Upper lobe of left lung (tissue), 6 donors: Measurements from ENCODE around the gene CRYBB1. TPM values are rescaled to one million over a fixed set of nuclear protein-coding genes. Genes with fewer than 3 reads are reported as not detected.
A peak's percentile ranks its signal among the peaks of the same experiment; 100 is the strongest.

ENCODE experiments used
- ATAC-seq, 2 donors: fragments of 200-7000 bp; cut with Tn5 transposase; one replicate each; pipeline ENCODE4 v1.9.1; 2022; ENCODE audit warnings: mild to moderate bottlenecking in 2 of 2, moderate library complexity in 2 of 2; ENCODE audit not compliant: low FRiP score in 2 of 2
- DNase-seq, 2 donors: peaks; one replicate each; pipeline ENCODE4 v3.0.0-alpha.2; 2019 to 2020
- H3K27ac ChIP-seq, 4 donors: fragments of 200-600 bp; sonication (generic); one replicate each; pipeline ENCODE4 v1.5.1; 2016 to 2019
- H3K27me3 ChIP-seq, 4 donors: fragments of 200-600 bp; sonication (generic); one replicate each; pipeline ENCODE4 v1.5.1; 2017 to 2019
- H3K36me3 ChIP-seq, 4 donors: fragments of 200-600 bp; sonication (generic); one replicate each; pipeline ENCODE4 v1.5.1; 2016 to 2019
- H3K4me1 ChIP-seq, 4 donors: fragments of 200-600 bp; sonication (generic); one replicate each; pipeline ENCODE4 v1.5.1; 2018 to 2019
- H3K4me3 ChIP-seq, 4 donors: fragments of 200-600 bp; sonication (generic); one replicate each; pipeline ENCODE4 v1.5.1; 2017 to 2019; ENCODE audit warnings: mild to moderate bottlenecking in 2 of 4, moderate library complexity in 1 of 4
- H3K9me3 ChIP-seq, 4 donors: fragments of 200-600 bp; sonication (generic); one replicate each; pipeline ENCODE4 v1.5.1; 2018 to 2019
- CTCF ChIP-seq, 6 experiments: fragments of 450-650 bp in 4 of 6; fragments of 200-600 bp in 2 of 6; sonication (generic) in 2 of 6; IDR thresholded peaks; one replicate each; pipeline ENCODE4 v1.5.1; 2016 to 2019; ENCODE audit warnings: antibody characterized with exemption in 6 of 6
- EP300 ChIP-seq, 4 donors: sonication (generic); formaldehyde crosslinking; IDR thresholded peaks; one replicate each; pipeline ENCODE4 v1.5.1; 2017; ENCODE audit warnings: antibody characterized with exemption in 4 of 4, control low read depth in 2 of 4
- POLR2A ChIP-seq, 4 donors: fragments of 450-650 bp; IDR thresholded peaks; one replicate each; pipeline ENCODE4 v1.5.1; 2016 to 2017; ENCODE audit warnings: antibody characterized with exemption in 4 of 4, mild to moderate bottlenecking in 2 of 4
- POLR2AphosphoS5 ChIP-seq, 2 donors: sonication (generic); formaldehyde crosslinking; IDR thresholded peaks; one replicate each; pipeline ENCODE4 v1.5.1; 2017; ENCODE audit warnings: antibody characterized with exemption in 2 of 2
- WGBS, 2 donors: methylation state at CpG; one replicate each; pipeline ENCODE4 v1.1.5; 2017 to 2018; 5-methylcytosine and 5-hydroxymethylcytosine counted together
- total RNA-seq, 6 donors: library from RNA; depleted of rRNA in 4 of 6; stranded (reverse); fragments of >200 nt in 4 of 6; gene quantifications; one replicate each; pipeline versions ENCODE4 v1.1.0 to v1.2.1, GENCODE V29; 2016 to 2021
- donor health status: DM: no; HTN: no; CAD: no; lungs with moderate emphysema.
- donor health status: DM: no; HTN: yes; CAD: no; lungs with severe emphysema.

CRYBB1 gene
- total RNA-seq, 6 donors from 2014 or later, result 0.26 to 0.81 TPM; not detected in 4

GRCh38 chr22:26565181-26565580 lies 52.6 kb downstream of the CRYBB1 start:
- Histone ChIP-seq H3K27me3 (no peaks in the 10 kb centered on the region), H3K27ac (no peak overlapping the region), H3K36me3 (peaks cover 0 to 17% (median 11%) of the 10 kb centered on the region in 4 donors), H3K9me3 (no peaks in the 10 kb centered on the region), H3K4me3 (no peak overlapping the region), H3K4me1 (peaks cover 32 to 60% (median 53%) of the 10 kb centered on the region in 4 donors)
- 91 to 95% methylated on average over 6 of the region's 6 CpGs for WGBS, 2 donors
- no peak for TF ChIP-seq POLR2A (IDR thresholded peaks at IDR 0.05)
- TF ChIP-seq CTCF (IDR thresholded peaks at IDR 0.05), result no peak
- no peak for TF ChIP-seq EP300 (IDR thresholded peaks at IDR 0.05)
- TF ChIP-seq POLR2AphosphoS5 (IDR thresholded peaks at IDR 0.05), result no peak
- no peak for DNase-seq
- ATAC-seq, result peak in 1 of 2 donors; percentile 15

- Histone ChIP-seq H3K4me1 (peaks cover 30 to 58% (median 51%) of the 10 kb centered on the region in 4 donors), H3K36me3 (peaks cover 0 to 17% (median 11%) of the 10 kb centered on the region in 4 donors), H3K27me3 (no peaks in the 10 kb centered on the region), H3K4me3 (no peak overlapping the region), H3K9me3 (no peaks in the 10 kb centered on the region), H3K27ac (no peak overlapping the region)
- WGBS, 2 donors, result 87 to 90% methylated on average over 2 to 3 of the region's 3 CpGs
- TF ChIP-seq CTCF (IDR thresholded peaks at IDR 0.05) (no peak), EP300 (IDR thresholded peaks at IDR 0.05) (no peak), POLR2AphosphoS5 (IDR thresholded peaks at IDR 0.05) (no peak), POLR2A (IDR thresholded peaks at IDR 0.05) (no peak)
- ATAC-seq (no peak), DNase-seq (no peak)
Measured at GRCh38 chr22:26564672-26565071, 53.2 kb downstream of the CRYBB1 start.

GRCh38 chr22:26564181-26564580 lies 53.6 kb downstream of the CRYBB1 start:
- Histone ChIP-seq H3K9me3 (no peaks in the 10 kb centered on the region), H3K36me3 (peaks cover 0 to 17% (median 11%) of the 10 kb centered on the region in 4 donors), H3K27ac (no peak overlapping the region), H3K4me3 (no peak overlapping the region), H3K27me3 (no peaks in the 10 kb centered on the region), H3K4me1 (peaks cover 29 to 58% (median 50%) of the 10 kb centered on the region in 4 donors)
- ATAC-seq (no peak), DNase-seq (no peak)
- 75 to 81% methylated on average over 1 to 8 of the region's 8 CpGs for WGBS, 2 donors
- TF ChIP-seq POLR2AphosphoS5 (IDR thresholded peaks at IDR 0.05) (no peak), POLR2A (IDR thresholded peaks at IDR 0.05) (no peak), CTCF (IDR thresholded peaks at IDR 0.05) (no peak), EP300 (IDR thresholded peaks at IDR 0.05) (no peak)

GRCh38 chr22:26563022-26563421 lies 54.8 kb downstream of the CRYBB1 start:
- H3K9me3 ChIP-seq, result no peaks in the 10 kb centered on the region
- peaks cover 30 to 56% (median 43%) of the 10 kb centered on the region in 4 donors for H3K4me1 ChIP-seq
- TF ChIP-seq POLR2A (IDR thresholded peaks at IDR 0.05) (no peak), POLR2AphosphoS5 (IDR thresholded peaks at IDR 0.05) (no peak), CTCF (IDR thresholded peaks at IDR 0.05) (peak in 1 of 6 experiments; percentile 5), EP300 (IDR thresholded peaks at IDR 0.05) (no peak)
- 46 to 71% methylated on average over 5 of the region's 5 CpGs for WGBS, 2 donors
- H3K4me3 ChIP-seq, result no peak overlapping the region
- ATAC-seq, result no peak
- no peaks in the 10 kb centered on the region for H3K27me3 ChIP-seq
- DNase-seq, result no peak
- peaks cover 0 to 17% (median 11%) of the 10 kb centered on the region in 4 donors for H3K36me3 ChIP-seq
- no peak overlapping the region for H3K27ac ChIP-seq
